ENCODE results near the gene GNG13.
"Not testable (repeated sequence)": the region's sequence is repeated elsewhere in the genome, so short reads cannot be mapped to it uniquely, and the experiment has no call there.

Gene GNG13

GRCh38 chr16:760065-760464, 40.5 kb downstream of the GNG13 start:
- no peak for DNase-seq

GRCh38 chr16:759110-759910, 41.2 kb downstream of the GNG13 start:
- no peak for DNase-seq

DNA sequence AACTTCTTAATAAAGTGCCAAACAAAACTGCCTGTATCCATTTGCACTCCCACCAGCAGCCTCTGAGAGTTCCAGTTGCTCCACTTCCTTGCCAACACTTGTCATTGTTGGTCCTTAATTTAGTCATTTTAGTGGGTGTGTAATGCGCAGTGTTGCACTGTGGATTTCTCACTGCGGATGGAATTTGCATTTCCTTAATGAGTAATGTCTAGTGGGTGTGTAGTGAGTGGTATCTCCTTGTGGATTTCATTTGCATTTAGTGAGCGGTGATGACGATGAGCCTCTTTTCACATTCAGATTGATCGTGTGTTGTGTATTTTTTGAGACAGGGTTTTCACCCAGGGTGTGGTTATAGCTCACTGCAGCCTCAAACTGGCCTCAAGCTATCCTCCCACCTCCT, 44.1 kb downstream of the GNG13 start:
- no peak for DNase-seq

DNA sequence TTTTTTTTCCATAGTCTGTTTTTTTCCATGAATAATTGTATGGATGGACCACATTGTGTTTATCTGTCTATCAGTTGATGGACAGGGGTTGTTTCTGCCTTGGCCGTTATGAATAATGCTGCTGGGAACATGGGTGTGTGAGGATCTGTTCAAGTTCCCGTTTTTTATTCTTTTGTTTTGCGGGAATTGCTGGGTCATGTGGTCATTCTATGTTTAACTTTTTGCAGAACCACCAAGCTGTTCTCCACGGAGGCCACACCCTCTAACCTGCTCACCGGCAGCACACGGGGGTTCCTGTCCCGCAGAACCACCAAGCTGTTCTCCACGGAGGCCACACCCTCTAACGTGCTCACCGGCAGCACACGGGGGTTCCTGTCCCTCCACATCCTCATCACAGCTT, 45.9 kb downstream of the GNG13 start:
- no peak for DNase-seq

DNA sequence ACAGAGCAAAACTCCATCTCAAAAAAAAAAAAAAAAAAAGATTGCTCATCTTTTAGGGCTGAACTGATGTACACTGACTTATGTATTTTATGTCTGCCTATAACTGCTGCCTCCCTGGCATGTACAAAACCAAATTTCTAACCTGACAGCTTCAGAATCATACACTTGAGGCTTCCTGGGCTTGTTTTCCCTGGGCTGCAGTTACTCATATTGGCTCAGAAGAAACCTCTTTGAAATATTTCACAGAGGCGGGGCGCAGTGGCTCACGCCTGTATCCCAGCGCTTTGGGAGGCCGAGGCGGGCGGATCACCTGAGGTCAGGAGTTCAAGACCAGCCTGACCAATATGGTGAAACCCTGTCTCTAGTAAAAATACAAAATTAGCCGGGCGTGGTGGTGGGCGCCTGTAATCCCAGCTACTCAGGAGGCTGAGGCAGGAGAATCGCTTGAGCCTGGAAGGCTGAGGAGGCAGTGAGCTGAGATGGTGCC, 46.4 kb downstream of the GNG13 start:
- not testable (repeated sequence) for DNase-seq

- DNase-seq = no peak
Observed at GRCh38 chr16:752007-752312, 48.6 kb downstream of the GNG13 start.

DNA sequence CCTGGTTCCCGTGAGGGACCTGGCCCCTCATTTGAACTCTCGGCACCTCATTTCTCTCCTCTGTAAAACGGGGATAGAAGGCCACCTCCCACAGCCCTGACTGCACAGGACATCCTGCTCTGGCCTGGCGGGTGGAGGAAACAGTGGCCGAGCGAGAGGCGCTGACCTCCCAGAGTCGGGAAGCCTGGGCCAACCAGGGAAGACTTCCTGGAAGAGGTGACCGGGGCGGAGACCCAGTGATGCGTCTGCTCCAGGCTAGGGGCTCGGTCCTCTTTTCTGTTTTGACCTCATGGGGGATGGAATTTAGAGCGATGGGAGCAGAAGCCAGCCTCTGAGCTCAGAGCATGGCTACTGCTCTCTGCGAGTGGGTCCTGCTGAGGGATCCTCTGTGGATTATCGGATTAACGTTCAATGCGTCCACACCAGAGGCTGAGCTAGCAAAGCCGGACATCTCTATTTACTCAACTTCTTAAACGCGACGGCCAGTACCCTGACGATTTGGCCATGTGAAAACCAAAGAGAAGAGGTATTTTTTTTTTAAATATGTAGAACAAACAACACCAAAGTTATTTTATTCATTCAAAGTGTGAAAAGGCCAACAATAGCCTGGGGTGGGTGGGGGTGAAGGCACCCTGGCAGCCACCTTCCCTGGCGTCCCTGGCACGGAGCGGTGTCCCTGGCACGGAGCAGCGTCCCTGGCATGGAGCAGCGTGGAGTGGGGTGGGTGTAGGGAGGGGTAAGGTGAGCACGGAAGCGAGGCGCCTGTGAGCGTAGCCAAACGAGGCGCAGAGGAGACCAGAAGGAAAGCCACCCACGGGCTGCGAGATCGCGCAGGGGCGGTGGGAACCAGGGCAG, 49.2 kb downstream of the GNG13 start:
- no peak for DNase-seq

DNA sequence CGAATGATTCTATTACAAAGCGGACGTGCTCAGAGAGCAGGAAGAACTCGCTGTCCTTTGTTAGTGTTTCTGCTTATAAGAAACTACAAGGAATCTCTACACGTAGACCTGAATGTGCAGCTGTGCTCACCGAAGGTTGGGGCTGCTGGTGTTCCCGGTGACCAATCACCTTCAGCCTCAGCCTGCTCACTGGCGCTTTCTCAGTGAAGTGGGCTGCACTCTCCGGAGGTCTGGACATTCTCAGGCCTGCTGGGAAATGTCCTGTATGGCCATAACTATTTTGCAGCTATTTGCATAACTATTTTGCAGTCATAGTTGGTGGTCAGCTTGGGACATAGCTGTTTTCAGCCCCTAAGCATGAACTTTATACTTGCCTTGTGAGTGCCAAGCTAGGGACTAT, 50.0 kb downstream of the GNG13 start:
- no peak for DNase-seq

DNA sequence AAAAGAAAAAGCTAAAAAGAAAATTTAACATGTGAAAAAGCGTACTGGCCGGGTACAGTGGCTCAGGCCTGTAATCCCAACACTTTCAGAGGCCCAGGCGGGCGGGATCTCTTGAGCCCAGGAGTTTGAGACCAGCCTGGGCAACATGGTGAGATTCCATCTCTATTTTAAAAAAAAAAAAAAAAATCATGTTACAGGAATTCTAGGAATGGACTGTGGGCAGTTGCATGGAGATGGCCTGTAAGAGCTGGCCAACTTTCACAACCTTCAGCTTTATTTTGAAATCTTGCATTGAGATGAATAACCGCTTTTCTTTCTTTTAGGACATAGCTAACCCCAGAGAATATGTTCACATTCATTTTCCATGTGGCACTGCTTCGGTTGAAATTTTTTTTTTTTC, 51.5 kb downstream of the GNG13 start:
- DNase-seq = no peak
